ENCODE results near the gene PDHX.

The PDHX gene

DNA sequence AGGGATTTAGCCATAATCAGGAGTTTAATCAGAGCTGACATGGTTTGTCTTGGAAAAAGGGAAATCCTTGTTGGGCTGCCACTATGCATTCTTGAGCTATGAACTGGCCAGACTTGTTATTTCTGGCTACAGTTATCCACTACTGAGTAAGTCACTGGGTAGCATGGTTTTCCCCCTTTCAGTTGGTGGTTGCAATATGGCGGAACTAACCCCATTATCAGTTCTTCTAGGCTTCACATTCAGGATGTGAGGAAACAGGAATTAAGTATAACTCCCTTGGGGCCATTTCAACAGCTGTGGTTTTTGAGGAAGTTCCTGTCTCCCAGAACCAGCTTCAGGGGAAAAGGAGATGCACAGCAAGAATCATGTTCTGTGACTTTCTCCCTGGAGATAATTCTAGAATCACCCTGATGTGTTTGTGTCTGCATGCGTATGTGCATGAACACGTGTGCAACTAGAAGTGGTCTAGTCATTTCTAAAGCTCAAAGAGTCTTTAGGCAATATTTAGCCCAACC lies 119.5 kb downstream of the PDHX start:
- no peak for DNase-seq (ENCODE audit: low read depth, low spot score)
- no peak overlapping the region for H3K4me3 ChIP-seq (ENCODE audit: low read length)

DNA sequence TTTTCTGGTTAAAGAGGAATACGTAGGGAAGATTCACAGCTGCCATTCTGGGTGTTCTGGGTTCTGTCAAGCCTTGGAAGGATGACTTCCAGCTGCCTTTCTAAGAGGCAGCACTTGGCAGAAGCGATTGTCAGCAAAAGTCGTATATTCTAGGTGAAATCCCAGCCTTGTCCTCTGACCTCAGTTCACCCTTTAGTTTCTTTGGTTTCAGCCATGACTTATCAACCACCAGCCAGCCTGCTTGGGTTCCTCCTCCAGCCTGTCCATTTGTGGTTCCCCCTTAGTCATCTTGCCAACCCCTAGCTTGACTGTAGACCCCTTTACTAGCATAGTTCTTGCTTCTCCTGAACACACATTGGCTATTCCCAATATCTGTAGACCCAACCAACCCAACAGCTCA lies 120.2 kb downstream of the PDHX start:
- DNase-seq (ENCODE audit: low read depth, low spot score), result no peak
- H3K4me3 ChIP-seq (ENCODE audit: low read length), result no peak overlapping the region

- DNase-seq (ENCODE audit: low read depth, low spot score), result no peak
- H3K4me3 ChIP-seq (ENCODE audit: low read length), result no peak overlapping the region
Observed at GRCh38 chr11:35038211-35038928, 122.0 kb downstream of the PDHX start.

GRCh38 chr11:35039076-35039475 lies 122.7 kb downstream of the PDHX start:
- DNase-seq (ENCODE audit: low read depth, low spot score), result no peak
- no peak overlapping the region for H3K4me3 ChIP-seq (ENCODE audit: low read length)

DNA sequence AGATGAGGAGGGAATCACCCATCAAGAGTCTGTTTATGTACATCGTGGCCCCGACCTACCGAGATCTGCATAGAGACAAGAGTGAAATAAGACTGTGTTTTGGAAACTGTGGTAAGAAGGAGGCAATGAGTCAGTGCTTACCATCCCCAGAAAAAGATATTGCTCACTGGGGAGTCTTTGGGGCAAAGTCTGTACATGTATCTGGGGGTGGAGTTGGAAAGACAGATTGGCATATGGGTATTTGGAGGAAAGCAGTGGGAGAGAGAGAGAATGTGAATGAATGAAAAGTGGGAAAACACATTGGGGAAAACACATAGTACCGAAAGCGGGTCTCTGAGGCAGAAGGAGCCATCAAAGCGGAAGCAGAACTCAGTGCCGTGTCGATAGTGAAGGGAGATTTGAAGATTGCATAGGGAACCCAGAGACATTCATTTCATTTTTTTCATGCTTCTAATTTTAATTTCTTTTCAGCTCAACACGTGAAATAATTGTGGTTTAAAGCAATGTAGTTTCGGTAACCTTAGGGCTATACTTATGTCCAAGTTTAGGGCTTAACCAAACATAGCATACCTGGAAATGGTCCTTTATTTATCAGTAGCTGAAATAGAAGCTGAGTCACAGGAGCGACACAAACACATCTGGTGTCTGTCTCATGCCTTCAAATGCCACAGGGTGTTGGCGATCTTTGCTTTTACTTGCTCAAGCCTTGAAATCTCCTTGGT lies 124.0 kb downstream of the PDHX start:
- no peak overlapping the region for H3K4me3 ChIP-seq (ENCODE audit: low read length)

GRCh38 chr11:35041070-35041554 lies 124.7 kb downstream of the PDHX start:
- no peak for DNase-seq (ENCODE audit: low read depth, low spot score)
- H3K4me3 ChIP-seq (ENCODE audit: low read length), result no peak overlapping the region

More for the DNA sequence above, 124.0 kb downstream of the PDHX start:
- DNase-seq (ENCODE audit: low read depth, low spot score), result no peak

DNA sequence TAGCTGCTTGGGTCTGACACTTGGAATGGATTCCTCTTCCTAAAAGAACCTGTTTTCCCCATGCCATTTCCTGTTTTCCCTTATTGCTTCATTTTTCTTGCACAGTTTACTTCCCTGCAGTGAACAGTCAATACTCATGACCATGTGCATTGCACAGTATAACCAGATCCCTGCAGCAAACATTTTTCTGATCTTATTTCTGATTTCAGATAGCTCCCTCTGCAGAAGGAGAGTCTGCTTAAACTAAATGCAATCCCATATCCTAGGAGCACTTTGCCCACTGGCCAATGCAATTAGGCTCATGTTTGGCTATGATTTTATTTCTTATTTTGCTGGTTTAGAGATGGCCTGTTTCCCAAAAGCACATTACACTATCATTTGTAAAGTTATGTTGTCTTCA lies 125.8 kb downstream of the PDHX start:
- DNase-seq (ENCODE audit: low read depth, low spot score), result no peak
- H3K4me3 ChIP-seq (ENCODE audit: low read length), result no peak overlapping the region

DNA sequence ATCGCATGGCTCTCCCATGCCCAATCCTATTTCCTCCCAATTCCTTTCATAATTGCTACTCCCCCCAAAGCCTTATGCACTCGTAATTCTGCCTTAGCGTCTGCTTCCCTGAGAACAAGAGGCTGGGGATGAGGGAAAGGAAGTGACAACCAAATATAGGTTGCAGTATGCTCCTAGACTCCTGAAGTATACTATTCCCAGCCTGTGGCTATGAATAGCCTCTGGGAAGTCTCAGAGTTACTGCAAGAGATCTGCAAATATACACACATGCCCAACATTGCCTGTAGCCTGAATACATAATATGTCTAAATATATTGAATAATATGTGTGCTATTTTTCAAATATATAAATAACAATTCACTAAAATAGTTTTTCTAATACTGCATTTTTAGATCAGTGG lies 126.5 kb downstream of the PDHX start:
- H3K4me3 ChIP-seq (ENCODE audit: low read length), result no peak overlapping the region
- DNase-seq (ENCODE audit: low read depth, low spot score), result no peak

DNA sequence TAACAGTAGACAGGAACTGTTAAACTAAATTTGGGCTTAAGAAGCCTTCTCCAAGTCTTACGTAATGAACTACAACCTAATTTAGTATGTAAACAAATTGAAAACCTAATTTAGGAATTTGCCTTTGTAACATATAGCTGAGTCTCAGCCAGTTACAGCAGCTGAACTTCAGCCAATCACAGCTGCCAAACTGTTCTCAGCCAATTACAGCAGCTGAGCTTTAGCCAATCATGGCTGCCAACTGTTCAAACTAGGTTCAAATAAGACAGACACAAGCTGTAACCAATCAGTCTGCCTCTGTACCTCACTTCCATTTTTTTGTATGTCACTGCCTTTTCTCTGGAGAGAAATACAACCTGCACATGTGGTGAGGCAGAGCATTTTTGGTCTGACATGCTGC lies 127.5 kb downstream of the PDHX start:
- H3K4me3 ChIP-seq (ENCODE audit: low read length), result no peak overlapping the region
- no peak for DNase-seq (ENCODE audit: low read depth, low spot score)

GRCh38 chr11:35045236-35045820 lies 128.9 kb downstream of the PDHX start:
- H3K4me3 ChIP-seq (ENCODE audit: low read length), result peak overlapping the region; percentile 40
- peak; percentile 95 for DNase-seq (ENCODE audit: low read depth, low spot score)
